ENCODE data around the gene KRTAP5-10. TPM values are rescaled to one million over a fixed set of nuclear protein-coding genes. Genes with fewer than 3 reads are reported as not detected.
"Not testable (repeated sequence)": the region's sequence is repeated elsewhere in the genome, so short reads cannot be mapped to it uniquely, and the experiment has no call there.

KRTAP5-10 gene
- total RNA-seq, 1 experiment from 2014 or later = not detected

- DNase-seq (ENCODE audit: low spot score); in situ Hi-C loops (cut with HindIII; ENCODE audit: low sequenced_read_pairs): not testable (repeated sequence)
These were observed 24.6 kb upstream of the KRTAP5-10 start for GRCh38 chr11:71540521-71541304.

- in situ Hi-C loops (cut with HindIII; ENCODE audit: low sequenced_read_pairs) = no loop called here
- no peak for DNase-seq (ENCODE audit: low spot score)
These were observed 23.0 kb upstream of the KRTAP5-10 start for GRCh38 chr11:71542382-71542781.

- in situ Hi-C loops (cut with HindIII; ENCODE audit: low sequenced_read_pairs) = no loop called here
- no peak for DNase-seq (ENCODE audit: low spot score)
These were observed 22.2 kb upstream of the KRTAP5-10 start for GRCh38 chr11:71542879-71543777.

- in situ Hi-C loops (cut with HindIII; ENCODE audit: low sequenced_read_pairs) = no loop called here
- DNase-seq (ENCODE audit: low spot score) = no peak
These were observed 21.5 kb upstream of the KRTAP5-10 start for GRCh38 chr11:71543866-71544265.

GRCh38 chr11:71544525-71545214 is 20.7 kb upstream of the KRTAP5-10 start:
- in situ Hi-C loops (cut with HindIII; ENCODE audit: low sequenced_read_pairs) = no loop called here
- DNase-seq (ENCODE audit: low spot score) = no peak

GRCh38 chr11:71545405-71545966 is 19.9 kb upstream of the KRTAP5-10 start:
- in situ Hi-C loops (cut with HindIII; ENCODE audit: low sequenced_read_pairs) = no loop called here

GRCh38 chr11:71548120-71548519 is 17.2 kb upstream of the KRTAP5-10 start, which contains the start of gene KRTAP5-9:
KRTAP5-9 (plus strand) TSS chr11:71548420; CDS start chr11:71548658, 238 bp downstream.
- DNase-seq (ENCODE audit: low spot score) = no peak
- in situ Hi-C loops (cut with HindIII; ENCODE audit: low sequenced_read_pairs) = no loop called here

More at GRCh38 chr11:71545405-71545966, 19.9 kb upstream of the KRTAP5-10 start:
- no peak for DNase-seq (ENCODE audit: low spot score)

- in situ Hi-C loops (cut with HindIII; ENCODE audit: low sequenced_read_pairs) = no loop called here
- DNase-seq (ENCODE audit: low spot score) = no peak
These were observed 16.6 kb upstream of the KRTAP5-10 start for GRCh38 chr11:71548716-71549151.

- in situ Hi-C loops (cut with HindIII; ENCODE audit: low sequenced_read_pairs) = no loop called here
- no peak for DNase-seq (ENCODE audit: low spot score)
These were observed 13.7 kb upstream of the KRTAP5-10 start for GRCh38 chr11:71551711-71552110.

GRCh38 chr11:71554996-71555395 is 10.4 kb upstream of the KRTAP5-10 start:
- in situ Hi-C loops (cut with HindIII; ENCODE audit: low sequenced_read_pairs) = no loop called here
- no peak for DNase-seq (ENCODE audit: low spot score)

GRCh38 chr11:71555508-71555907 is 9.9 kb upstream of the KRTAP5-10 start:
- in situ Hi-C loops (cut with HindIII; ENCODE audit: low sequenced_read_pairs) = no loop called here
- DNase-seq (ENCODE audit: low spot score) = no peak

GRCh38 chr11:71556018-71556417 is 9.3 kb upstream of the KRTAP5-10 start:
- DNase-seq (ENCODE audit: low spot score) = no peak
- in situ Hi-C loops (cut with HindIII; ENCODE audit: low sequenced_read_pairs) = no loop called here

- in situ Hi-C loops (cut with HindIII; ENCODE audit: low sequenced_read_pairs) = no loop called here
- DNase-seq (ENCODE audit: low spot score) = no peak
These were observed 8.1 kb upstream of the KRTAP5-10 start for GRCh38 chr11:71557257-71557656.

GRCh38 chr11:71558996-71559395 is 6.4 kb upstream of the KRTAP5-10 start:
- DNase-seq (ENCODE audit: low spot score) = peak; percentile 14
- in situ Hi-C loops (cut with HindIII; ENCODE audit: low sequenced_read_pairs) = no loop called here

- in situ Hi-C loops (cut with HindIII; ENCODE audit: low sequenced_read_pairs) = no loop called here
- DNase-seq (ENCODE audit: low spot score) = no peak
These were observed 3.2 kb upstream of the KRTAP5-10 start for GRCh38 chr11:71562120-71562519.

- DNase-seq (ENCODE audit: low spot score) = peak; percentile 16
- in situ Hi-C loops (cut with HindIII; ENCODE audit: low sequenced_read_pairs) = no loop called here
These were observed 2.0 kb upstream of the KRTAP5-10 start for GRCh38 chr11:71563406-71563805.

- in situ Hi-C loops (cut with HindIII; ENCODE audit: low sequenced_read_pairs) = no loop called here
- DNase-seq (ENCODE audit: low spot score) = no peak
These were observed 933 bp upstream of the KRTAP5-10 start for GRCh38 chr11:71564430-71564829.

- DNase-seq (ENCODE audit: low spot score) = peak; percentile 14
- in situ Hi-C loops (cut with HindIII; ENCODE audit: low sequenced_read_pairs) = no loop called here
These were observed 788 bp downstream of the KRTAP5-10 start for GRCh38 chr11:71566081-71566620.
